Measurements from ENCODE around the gene NUP62.
"Not testable (repeated sequence)": the region's sequence is repeated elsewhere in the genome, so short reads cannot be mapped to it uniquely, and the experiment has no call there.

The NUP62 gene

DNA sequence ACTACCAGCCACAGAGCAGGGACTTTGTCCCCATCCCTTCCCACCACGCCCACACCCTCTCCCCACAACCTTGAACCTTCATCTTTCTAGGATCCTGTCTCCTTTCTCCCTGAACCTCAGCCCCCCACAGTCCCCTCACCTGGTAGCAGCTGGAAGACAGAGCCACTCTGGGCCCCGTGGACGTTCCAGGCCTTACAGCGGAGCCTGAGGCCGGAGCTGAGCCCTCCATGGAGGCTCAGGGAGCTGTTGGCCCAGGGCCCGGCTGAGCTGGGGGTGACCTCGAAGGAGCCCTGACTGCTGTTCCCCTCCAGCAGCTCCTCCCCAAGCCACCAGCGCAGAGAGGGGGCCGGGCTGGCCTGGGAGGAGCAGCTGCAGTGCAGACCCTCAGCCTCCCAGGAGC is 28.8 kb upstream of the NUP62 start:
- H3K36me3 Mint-ChIP-seq, CTCF ChIA-PET, DNase-seq, H3K4me1 Mint-ChIP-seq, H3K4me3 Mint-ChIP-seq, H3K9me3 Mint-ChIP-seq, H3K27ac Mint-ChIP-seq: not testable (repeated sequence)
- H3K27me3 Mint-ChIP-seq: peaks cover 18% of the 10 kb centered on the region

DNA sequence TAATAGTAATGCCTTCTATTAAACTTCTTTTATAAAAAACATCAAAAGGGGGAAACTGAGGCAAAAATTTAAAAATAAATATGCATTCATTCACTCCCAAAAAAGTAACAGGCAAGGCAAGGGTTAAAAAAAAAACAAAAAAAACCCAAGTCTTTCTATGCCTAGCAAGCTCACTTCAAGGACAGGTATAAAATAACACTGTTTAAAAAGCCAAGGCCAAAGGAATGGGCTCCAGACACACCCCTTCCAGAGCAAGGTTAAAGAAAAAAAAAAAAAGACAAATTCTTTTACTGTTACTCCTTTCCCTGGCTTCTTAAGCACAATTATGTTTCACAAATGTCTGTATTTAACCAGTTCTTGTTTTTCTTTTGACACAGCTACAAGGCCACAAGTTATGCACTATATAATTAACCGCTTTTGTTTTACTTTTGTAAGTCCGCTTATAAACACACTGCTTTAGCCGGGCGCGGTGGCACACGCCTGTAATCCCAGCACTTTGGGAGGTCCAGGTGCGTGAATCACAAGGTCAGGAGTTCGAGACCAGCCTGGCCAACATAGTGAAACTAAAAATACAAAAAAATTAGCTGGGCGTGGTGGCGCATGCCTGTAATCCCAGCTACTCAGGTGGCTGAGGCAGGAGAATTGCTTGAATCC is 28.1 kb upstream of the NUP62 start:
- Mint-ChIP-seq H3K9me3 (no peaks in the 10 kb centered on the region), H3K27me3 (peaks cover 23% of the 10 kb centered on the region), H3K27ac (no peak overlapping the region), H3K36me3 (no peaks in the 10 kb centered on the region), H3K4me1 (no peaks in the 10 kb centered on the region), H3K4me3 (no peak overlapping the region)
- no peak for DNase-seq
- CTCF ChIA-PET: interaction anchor here (0.7 kb wide), 1 partner anchor 1097 kb away, joined by 3 read pairs; no protein-coding TSS in a partner anchor

DNA sequence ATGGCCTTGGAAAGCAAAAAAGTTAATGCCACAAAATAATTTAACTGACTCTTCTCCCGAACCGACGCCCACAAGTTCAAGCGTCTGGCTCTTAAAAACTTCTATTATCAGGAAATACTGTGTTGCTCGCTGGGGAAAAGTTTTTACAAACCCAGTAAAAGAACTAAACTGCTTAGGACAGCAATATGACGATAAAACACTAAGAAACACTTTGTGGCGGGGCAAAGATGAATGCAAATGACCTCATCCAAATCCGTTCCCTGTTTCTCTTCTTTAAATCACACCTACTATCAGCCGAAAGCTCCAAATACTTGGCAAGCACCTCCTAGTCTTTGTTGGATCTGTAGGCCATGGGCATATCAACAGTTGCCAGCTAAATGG is 26.8 kb upstream of the NUP62 start:
- H3K36me3 Mint-ChIP-seq: no peaks in the 10 kb centered on the region
- DNase-seq: no peak
- H3K9me3 Mint-ChIP-seq: no peaks in the 10 kb centered on the region
- no peak overlapping the region for H3K27ac Mint-ChIP-seq
- CTCF ChIA-PET: no interaction called here
- H3K4me3 Mint-ChIP-seq: no peak overlapping the region
- H3K4me1 Mint-ChIP-seq: no peaks in the 10 kb centered on the region
- H3K27me3 Mint-ChIP-seq: peaks cover 30% of the 10 kb centered on the region

DNA sequence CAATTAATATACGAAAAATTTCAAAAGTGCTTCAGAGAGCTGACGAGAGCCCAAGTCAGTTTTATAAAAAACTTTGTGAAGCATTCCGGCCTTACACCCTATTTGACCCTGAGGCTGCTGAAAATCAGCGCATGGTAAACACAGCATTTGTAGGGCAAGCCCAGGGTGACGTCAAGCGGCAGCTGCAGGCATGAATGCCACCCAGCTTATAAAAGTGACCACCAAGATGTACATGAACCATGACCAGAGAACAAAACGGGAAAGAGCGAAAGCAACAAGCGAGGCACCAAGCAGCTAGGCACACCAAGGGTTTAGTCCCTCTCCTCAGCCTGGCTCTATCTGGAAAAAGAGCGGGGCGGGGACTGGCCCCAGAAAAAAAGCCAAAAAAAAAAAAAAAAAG is 25.6 kb upstream of the NUP62 start:
- Mint-ChIP-seq H3K27ac (no peak overlapping the region), H3K4me3 (no peak overlapping the region), H3K36me3 (no peaks in the 10 kb centered on the region), H3K9me3 (no peaks in the 10 kb centered on the region), H3K4me1 (no peaks in the 10 kb centered on the region), H3K27me3 (peaks cover 31% of the 10 kb centered on the region)
- no peak for DNase-seq
- CTCF ChIA-PET: interaction anchor here (1.6 kb wide), 1 partner anchor 17 kb away, joined by 11 read pairs; no protein-coding TSS in a partner anchor

DNA sequence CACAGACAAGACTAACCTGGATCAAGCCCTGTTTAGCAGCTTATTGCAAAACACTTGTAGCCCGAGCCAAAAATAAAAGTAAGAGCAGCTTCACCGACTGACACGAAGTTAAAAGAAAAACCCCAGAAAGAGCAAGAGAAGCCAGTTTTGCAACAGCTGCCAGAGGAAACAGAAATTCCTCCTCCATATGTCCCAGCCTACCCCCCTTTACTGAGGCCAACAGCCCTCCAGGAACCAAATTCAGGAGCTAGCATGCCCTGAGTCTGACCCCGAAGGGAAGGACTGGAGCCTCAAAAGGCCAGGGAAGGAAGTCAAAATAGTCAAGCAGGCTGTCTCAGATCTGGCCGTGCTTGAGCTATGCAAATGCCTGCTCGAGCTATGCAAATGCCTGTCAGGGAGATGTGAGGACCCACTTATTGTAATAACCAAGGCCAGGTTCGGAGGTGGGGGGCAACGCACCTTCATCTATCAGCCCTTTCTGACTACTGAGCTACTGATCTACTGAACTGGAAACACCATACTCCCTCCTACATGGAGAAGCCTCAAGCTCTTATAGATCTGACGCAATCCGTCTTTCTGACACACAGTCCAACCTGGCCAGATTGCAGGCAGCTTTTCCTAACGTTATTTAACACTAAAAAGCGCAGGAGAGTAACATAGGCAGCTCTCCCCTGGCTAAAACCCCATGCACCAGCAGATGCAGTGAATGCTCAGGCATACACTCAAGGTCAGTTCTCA is 25.0 kb upstream of the NUP62 start:
- Mint-ChIP-seq H3K4me1 (no peaks in the 10 kb centered on the region), H3K36me3 (no peaks in the 10 kb centered on the region), H3K4me3 (no peak overlapping the region), H3K27me3 (peaks cover 34% of the 10 kb centered on the region), H3K27ac (no peak overlapping the region), H3K9me3 (no peaks in the 10 kb centered on the region)
- no peak for DNase-seq
- CTCF ChIA-PET: interaction anchor here (1.1 to 1.6 kb wide), 4 partner anchors 16 to 182 kb away, joined by 3 to 11 read pairs (median 3); no protein-coding TSS in a partner anchor

DNA sequence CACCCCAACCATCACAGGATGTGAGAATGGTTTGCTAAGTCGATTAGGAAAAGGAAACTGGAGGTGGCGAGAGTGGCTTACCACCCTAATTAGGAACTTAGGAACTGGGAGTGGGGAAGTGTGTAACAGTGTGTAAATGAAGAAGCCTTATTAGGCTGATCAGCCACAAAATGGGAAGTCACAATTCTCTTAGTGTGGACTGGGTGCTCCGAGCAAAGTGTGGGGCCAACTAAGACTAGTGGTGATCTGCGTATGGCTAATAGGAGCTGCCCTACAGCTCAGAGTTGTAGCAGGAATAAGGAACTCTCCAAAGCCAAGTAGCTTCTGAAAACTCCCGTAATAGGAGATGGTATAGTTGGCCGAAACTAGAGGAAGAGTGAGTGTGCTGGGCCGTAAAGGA is 24.1 kb upstream of the NUP62 start:
- H3K4me1 Mint-ChIP-seq: no peaks in the 10 kb centered on the region
- H3K27me3 Mint-ChIP-seq: peaks cover 34% of the 10 kb centered on the region
- no peak overlapping the region for H3K4me3 Mint-ChIP-seq
- DNase-seq: no peak
- H3K27ac Mint-ChIP-seq: no peak overlapping the region
- CTCF ChIA-PET: interaction anchor here (1.1 to 1.6 kb wide), 4 partner anchors 15 to 182 kb away, joined by 3 to 11 read pairs (median 3); no protein-coding TSS in a partner anchor
- no peaks in the 10 kb centered on the region for H3K9me3 Mint-ChIP-seq
- H3K36me3 Mint-ChIP-seq: no peaks in the 10 kb centered on the region

DNA sequence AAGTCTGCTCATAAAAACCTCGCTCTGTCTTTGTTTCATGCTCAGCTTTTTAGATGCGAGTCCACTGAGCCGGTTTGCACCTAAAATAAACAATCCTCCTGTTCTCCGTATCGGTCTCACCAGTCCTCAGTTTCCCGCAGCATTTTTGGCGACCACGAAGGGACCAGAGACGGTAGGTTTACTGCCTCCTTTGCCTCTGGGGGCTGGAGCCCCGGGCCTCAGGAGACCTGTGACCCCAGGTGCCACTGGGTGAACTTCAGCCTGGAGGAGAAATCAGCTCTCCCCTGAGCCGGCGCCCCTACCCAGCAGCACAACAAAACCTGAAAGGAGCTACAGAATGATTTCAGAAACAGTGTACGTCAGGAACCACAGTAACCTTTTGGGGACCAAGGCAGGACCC is 23.6 kb upstream of the NUP62 start:
- H3K9me3 Mint-ChIP-seq: no peaks in the 10 kb centered on the region
- no peak overlapping the region for H3K4me3 Mint-ChIP-seq
- H3K27me3 Mint-ChIP-seq: peaks cover 34% of the 10 kb centered on the region
- no peak for DNase-seq
- no peaks in the 10 kb centered on the region for H3K4me1 Mint-ChIP-seq
- no peaks in the 10 kb centered on the region for H3K36me3 Mint-ChIP-seq
- CTCF ChIA-PET: interaction anchor here (1.2 to 1.3 kb wide), 2 partner anchors 32 to 183 kb away, joined by 3 read pairs; no protein-coding TSS in a partner anchor
- peak overlapping the region; percentile 33 for H3K27ac Mint-ChIP-seq

DNA sequence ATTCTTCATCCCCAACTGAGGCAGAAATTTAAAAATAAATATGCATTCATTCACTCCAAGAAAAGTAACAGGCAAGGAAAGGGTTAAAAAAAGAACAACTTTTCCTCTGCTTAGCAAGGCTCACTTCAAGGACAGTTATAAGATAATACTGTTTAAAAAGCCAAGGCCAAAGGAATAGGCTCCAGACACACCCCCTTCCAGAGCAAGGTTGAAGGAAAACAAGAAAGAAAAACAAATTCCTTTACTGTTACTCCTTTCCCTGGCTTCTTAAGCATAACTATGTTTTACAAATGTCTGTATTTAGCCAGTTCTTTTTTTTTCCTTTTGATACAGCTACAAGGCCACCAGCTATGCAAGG is 23.2 kb upstream of the NUP62 start:
- CTCF ChIA-PET: interaction anchor here (0.6 kb wide), 1 partner anchor 14 kb away, joined by 3 read pairs; no protein-coding TSS in a partner anchor
- H3K27me3 Mint-ChIP-seq: peaks cover 34% of the 10 kb centered on the region
- H3K4me1 Mint-ChIP-seq: no peaks in the 10 kb centered on the region
- DNase-seq: no peak
- H3K36me3 Mint-ChIP-seq: no peaks in the 10 kb centered on the region
- no peak overlapping the region for H3K27ac Mint-ChIP-seq
- H3K9me3 Mint-ChIP-seq: no peaks in the 10 kb centered on the region
- no peak overlapping the region for H3K4me3 Mint-ChIP-seq

DNA sequence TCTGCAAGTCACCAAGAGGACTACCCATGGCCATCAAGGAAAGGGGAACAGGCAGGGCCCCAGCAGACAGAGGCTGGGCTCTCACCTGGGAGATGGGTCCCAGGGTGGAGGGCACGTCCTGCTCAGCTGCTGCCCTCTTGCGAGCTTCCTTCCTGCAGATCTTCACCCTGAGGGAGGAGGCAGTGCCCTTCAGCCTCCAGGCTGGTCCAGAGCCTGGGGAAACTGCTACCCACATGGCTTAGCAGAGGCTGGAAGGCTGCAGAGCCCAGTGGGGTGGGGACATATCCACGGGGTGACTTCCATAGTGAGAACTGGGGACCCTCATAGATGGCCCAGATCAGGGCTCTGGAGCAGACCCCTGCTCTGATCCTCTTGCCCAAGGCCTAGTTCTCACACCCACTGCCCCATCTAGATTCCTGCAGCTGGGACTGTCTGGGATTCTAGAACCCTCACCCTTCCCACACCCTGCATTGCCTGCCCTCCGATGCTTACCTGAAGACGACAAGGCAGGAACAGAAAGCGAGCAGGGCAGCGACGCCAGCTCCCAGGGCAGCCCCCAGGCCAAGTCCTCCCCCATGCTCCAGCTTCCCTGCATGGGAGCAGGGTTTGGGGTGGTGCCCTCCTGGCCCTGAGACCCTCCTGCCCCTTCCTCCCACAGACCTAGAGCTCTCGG is 22.6 kb upstream of the NUP62 start:
- Mint-ChIP-seq H3K27me3 (peaks cover 34% of the 10 kb centered on the region), H3K4me1 (no peaks in the 10 kb centered on the region), H3K4me3 (no peak overlapping the region), H3K9me3 (no peaks in the 10 kb centered on the region), H3K27ac (no peak overlapping the region), H3K36me3 (no peaks in the 10 kb centered on the region)
- CTCF ChIA-PET: interaction anchor here (0.6 kb wide), 1 partner anchor 13 kb away, joined by 3 read pairs; no protein-coding TSS in a partner anchor
- DNase-seq: no peak

DNA sequence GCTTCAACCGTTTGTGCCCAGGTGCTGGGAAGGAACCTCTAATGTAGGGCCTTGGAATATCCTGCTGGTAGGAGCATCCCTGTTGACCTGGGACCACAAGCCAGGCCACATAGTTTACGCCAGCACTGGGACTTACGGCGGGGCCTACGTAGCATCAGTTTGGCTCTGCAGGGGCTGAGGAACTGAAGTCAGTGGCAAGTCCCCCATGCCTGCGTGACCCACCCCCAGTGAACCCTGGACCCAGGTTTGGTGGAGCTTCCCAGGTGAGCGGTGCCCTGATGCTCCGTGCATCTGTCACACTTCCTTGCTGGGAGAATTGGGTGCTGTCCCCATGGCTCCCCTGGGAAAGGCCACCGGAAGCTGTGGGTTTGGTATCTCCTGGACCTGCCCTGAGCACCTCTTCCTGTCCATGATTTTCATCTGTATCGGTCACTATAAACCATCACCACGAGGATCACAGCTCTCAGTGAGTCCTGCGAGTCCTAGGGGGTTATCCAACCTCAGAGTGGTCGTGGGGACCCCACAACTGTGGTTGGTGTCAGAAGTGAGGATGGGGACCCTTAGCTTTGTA is 21.7 kb upstream of the NUP62 start:
- Mint-ChIP-seq H3K4me1 (no peaks in the 10 kb centered on the region), H3K36me3 (no peaks in the 10 kb centered on the region), H3K4me3 (no peak overlapping the region), H3K27ac (no peak overlapping the region), H3K27me3 (peaks cover 34% of the 10 kb centered on the region), H3K9me3 (no peaks in the 10 kb centered on the region)
- CTCF ChIA-PET: no interaction called here
- DNase-seq: no peak

DNA sequence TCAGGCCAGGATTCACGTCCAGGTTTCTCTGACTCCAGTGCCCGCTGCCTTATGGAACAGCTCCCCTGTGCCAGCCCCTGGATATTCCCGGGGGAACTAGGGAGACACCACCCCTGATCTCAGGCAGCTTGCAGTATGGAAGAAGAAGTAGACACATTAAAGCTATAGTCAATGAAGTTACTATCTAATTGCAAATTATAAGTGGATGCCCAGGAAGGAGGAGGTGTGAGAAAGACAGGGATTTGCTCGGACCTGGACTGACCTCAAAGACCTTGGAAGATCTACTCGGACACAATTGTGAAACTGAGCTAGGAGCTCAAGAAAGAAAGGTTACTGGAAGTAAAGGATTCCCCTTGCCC is 21.3 kb upstream of the NUP62 start:
- no peaks in the 10 kb centered on the region for H3K9me3 Mint-ChIP-seq
- no peaks in the 10 kb centered on the region for H3K36me3 Mint-ChIP-seq
- CTCF ChIA-PET: no interaction called here
- no peaks in the 10 kb centered on the region for H3K4me1 Mint-ChIP-seq
- H3K4me3 Mint-ChIP-seq: no peak overlapping the region
- peaks cover 34% of the 10 kb centered on the region for H3K27me3 Mint-ChIP-seq
- DNase-seq: no peak
- H3K27ac Mint-ChIP-seq: no peak overlapping the region

DNA sequence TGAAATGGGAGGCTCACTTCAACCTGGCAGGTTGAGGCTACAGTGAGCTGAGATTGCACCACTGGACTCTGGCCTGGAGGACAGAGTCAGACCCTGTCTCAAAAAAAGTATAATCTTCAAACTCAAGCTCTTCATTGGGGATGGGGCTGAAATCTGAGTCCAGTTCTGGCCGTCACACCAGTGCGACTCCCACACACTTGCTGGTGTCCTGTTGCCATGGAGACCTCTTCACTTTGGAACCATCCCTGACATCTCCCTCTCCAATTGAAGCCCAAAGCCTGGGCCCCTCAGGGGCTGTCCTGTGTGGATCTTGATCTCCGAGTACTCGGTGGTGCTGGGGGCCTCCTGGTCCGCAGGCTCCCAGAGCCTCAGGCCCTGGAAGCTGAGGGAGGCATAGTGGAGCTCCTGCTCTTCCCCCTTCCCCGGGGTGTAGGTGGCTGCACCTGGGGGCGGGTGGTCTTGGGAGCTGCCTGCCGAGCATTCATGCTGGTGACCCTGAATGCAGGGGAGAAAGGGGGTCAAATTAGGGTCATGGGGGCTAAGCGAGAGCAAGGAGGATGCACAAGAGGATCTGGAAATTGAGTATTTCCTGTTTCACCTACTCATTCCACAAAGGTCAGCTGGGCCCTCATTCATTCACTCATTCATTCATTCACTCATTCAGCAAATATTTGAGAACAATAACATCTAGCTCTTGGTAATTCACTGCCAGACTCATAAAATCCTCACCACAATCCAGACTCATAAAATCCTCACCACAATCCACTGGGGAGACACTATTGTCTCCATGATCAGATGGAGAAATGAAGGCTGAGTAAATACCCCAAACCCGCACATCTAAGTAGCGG is 20.7 kb upstream of the NUP62 start:
- Mint-ChIP-seq H3K36me3 (no peaks in the 10 kb centered on the region), H3K4me3 (no peak overlapping the region), H3K27ac (no peak overlapping the region), H3K4me1 (no peaks in the 10 kb centered on the region), H3K9me3 (no peaks in the 10 kb centered on the region), H3K27me3 (peaks cover 29% of the 10 kb centered on the region)
- CTCF ChIA-PET: no interaction called here
- no peak for DNase-seq

DNA sequence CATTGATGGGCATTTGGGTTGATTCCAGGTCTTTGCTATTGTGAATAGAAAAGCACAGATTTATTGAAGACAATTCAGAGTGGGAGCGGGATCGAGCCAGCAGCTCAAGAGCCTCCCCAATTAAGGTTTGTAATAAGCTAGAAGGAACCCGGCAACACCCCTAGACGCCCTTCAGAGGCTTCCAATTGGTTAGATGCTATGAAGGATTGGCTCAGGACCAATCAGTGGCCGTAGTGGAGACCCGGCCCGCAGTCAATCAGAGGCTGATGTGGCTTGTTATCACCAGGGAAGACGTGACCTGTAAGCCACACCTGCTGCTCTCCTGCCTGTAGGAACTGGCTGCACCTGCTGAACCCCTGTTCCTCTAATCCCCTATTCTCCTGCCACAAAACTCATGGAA is 17.1 kb upstream of the NUP62 start:
- Mint-ChIP-seq H3K4me3 (no peak overlapping the region), H3K9me3 (no peaks in the 10 kb centered on the region), H3K27ac (no peak overlapping the region), H3K36me3 (no peaks in the 10 kb centered on the region), H3K27me3 (peaks cover 14% of the 10 kb centered on the region), H3K4me1 (no peaks in the 10 kb centered on the region)
- DNase-seq: no peak
- CTCF ChIA-PET: no interaction called here

DNA sequence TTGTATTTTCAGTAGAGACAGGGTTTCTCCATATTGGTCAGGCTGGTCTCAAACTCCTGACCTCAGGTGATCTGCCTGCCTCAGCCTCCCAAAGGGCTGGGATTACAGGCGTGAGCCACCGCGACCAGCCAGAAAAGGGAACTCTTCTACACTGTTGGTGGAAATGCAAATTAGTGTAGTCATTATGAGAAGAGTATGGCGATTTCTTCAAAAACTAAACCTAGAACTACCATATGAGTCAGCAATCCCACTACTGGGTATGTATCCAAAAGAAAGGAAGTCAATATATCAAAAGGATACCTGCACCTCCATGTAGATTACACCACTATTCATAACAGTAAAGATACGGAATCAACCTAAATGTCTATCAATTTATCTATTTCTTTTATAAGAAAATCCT is 15.3 kb upstream of the NUP62 start:
- peaks cover 14% of the 10 kb centered on the region for H3K27me3 Mint-ChIP-seq
- H3K4me3 Mint-ChIP-seq, DNase-seq, H3K9me3 Mint-ChIP-seq, CTCF ChIA-PET, H3K27ac Mint-ChIP-seq, H3K36me3 Mint-ChIP-seq, H3K4me1 Mint-ChIP-seq: not testable (repeated sequence)
